SW 1271 (cell line): ENCODE measurements around the gene CYB5B.

Experiments
- DNase-seq, 2 experiments: peaks; one replicate each; lab custom pipeline; 2025; lab: John Stamatoyannopoulos, UW

CYB5B gene

GRCh38 chr16:69486724-69487123, 62.3 kb downstream of the CYB5B start:
- DNase-seq = no peak

GRCh38 chr16:69490707-69491324, 66.4 kb downstream of the CYB5B start:
- DNase-seq = no peak

GRCh38 chr16:69494991-69495392, 70.6 kb downstream of the CYB5B start:
- DNase-seq = no peak

- no peak for DNase-seq
Observed at GRCh38 chr16:69495821-69496220, 71.4 kb downstream of the CYB5B start.

- no peak for DNase-seq
Observed at GRCh38 chr16:69496376-69496775, 72.0 kb downstream of the CYB5B start.

GRCh38 chr16:69496896-69497295, 72.5 kb downstream of the CYB5B start:
- DNase-seq = no peak

GRCh38 chr16:69497876-69498596, 73.6 kb downstream of the CYB5B start:
- no peak for DNase-seq

- DNase-seq = no peak
Observed at GRCh38 chr16:69498926-69499325, 74.5 kb downstream of the CYB5B start.

- DNase-seq = no peak
Observed at GRCh38 chr16:69499541-69500230, 75.3 kb downstream of the CYB5B start.

GRCh38 chr16:69500496-69500895, 76.1 kb downstream of the CYB5B start:
- no peak for DNase-seq

GRCh38 chr16:69501956-69502745, 77.7 kb downstream of the CYB5B start:
- no peak for DNase-seq

GRCh38 chr16:69503244-69503643, 78.8 kb downstream of the CYB5B start:
- DNase-seq = no peak

GRCh38 chr16:69508033-69508755, 83.8 kb downstream of the CYB5B start:
- DNase-seq = no peak

- no peak for DNase-seq
Observed at GRCh38 chr16:69509125-69509524, 84.7 kb downstream of the CYB5B start.

GRCh38 chr16:69511651-69512050, 87.2 kb downstream of the CYB5B start:
- DNase-seq = no peak

- DNase-seq = no peak
Observed at GRCh38 chr16:69513180-69513966, 89.0 kb downstream of the CYB5B start.

- DNase-seq = no peak
Observed at GRCh38 chr16:69514356-69514755, 89.9 kb downstream of the CYB5B start.
